ENCODE measurements around the gene KCNJ18.
A peak's percentile ranks its signal among the peaks of the same experiment; 100 is the strongest.
"Not testable (repeated sequence)": the region's sequence is repeated elsewhere in the genome, so short reads cannot be mapped to it uniquely, and the experiment has no call there.

Gene KCNJ18

GRCh38 chr17:21705746-21706145 lies 13.4 kb downstream of the KCNJ18 start:
- H3K9me3 ChIP-seq (ENCODE audit: control insufficient read depth, insufficient read depth, low read depth, low read length); POLR2A ChIA-PET; H3K4me3 ChIP-seq (ENCODE audit: low read depth, low read length); H3K36me3 ChIP-seq (ENCODE audit: control insufficient read depth in 2 of 2, insufficient read depth in 1 of 2, low read length in 2 of 2); H3K4me1 ChIP-seq (ENCODE audit: control insufficient read depth, insufficient read depth, low read length); CTCF ChIA-PET; H3K27ac ChIP-seq (ENCODE audit: extremely low read depth, low read depth, low read length): not testable (repeated sequence)
- peak; percentile 28; the same call in 1 of the 2 replicates for TF ChIP-seq GLIS1 (tag by site-specific recombination; IDR thresholded peaks at IDR 0.05)

GRCh38 chr17:21706546-21706945 lies 14.2 kb downstream of the KCNJ18 start:
- H3K27ac ChIP-seq (ENCODE audit: extremely low read depth, low read depth, low read length); H3K9me3 ChIP-seq (ENCODE audit: control insufficient read depth, insufficient read depth, low read depth, low read length); H3K4me1 ChIP-seq (ENCODE audit: control insufficient read depth, insufficient read depth, low read length); CTCF ChIA-PET; POLR2A ChIA-PET; H3K36me3 ChIP-seq (ENCODE audit: control insufficient read depth in 2 of 2, insufficient read depth in 1 of 2, low read length in 2 of 2); H3K4me3 ChIP-seq (ENCODE audit: low read depth, low read length): not testable (repeated sequence)

- H3K4me3 ChIP-seq (ENCODE audit: low read depth, low read length); H3K27ac ChIP-seq (ENCODE audit: extremely low read depth, low read depth, low read length); H3K9me3 ChIP-seq (ENCODE audit: control insufficient read depth, insufficient read depth, low read depth, low read length); H3K4me1 ChIP-seq (ENCODE audit: control insufficient read depth, insufficient read depth, low read length); H3K36me3 ChIP-seq (ENCODE audit: control insufficient read depth in 2 of 2, insufficient read depth in 1 of 2, low read length in 2 of 2); POLR2A ChIA-PET; CTCF ChIA-PET: not testable (repeated sequence)
Observed at GRCh38 chr17:21707131-21707530, 14.8 kb downstream of the KCNJ18 start.

GRCh38 chr17:21707711-21708611 lies 15.6 kb downstream of the KCNJ18 start:
- H3K27ac ChIP-seq (ENCODE audit: extremely low read depth, low read depth, low read length); POLR2A ChIA-PET; H3K36me3 ChIP-seq (ENCODE audit: control insufficient read depth in 2 of 2, insufficient read depth in 1 of 2, low read length in 2 of 2); H3K4me1 ChIP-seq (ENCODE audit: control insufficient read depth, insufficient read depth, low read length); H3K9me3 ChIP-seq (ENCODE audit: control insufficient read depth, insufficient read depth, low read depth, low read length); CTCF ChIA-PET; H3K4me3 ChIP-seq (ENCODE audit: low read depth, low read length): not testable (repeated sequence)
- TF ChIP-seq ZNF623 (tag by site-specific recombination; IDR thresholded peaks at IDR 0.05): peak; percentile 66

- H3K4me1 ChIP-seq (ENCODE audit: control insufficient read depth, insufficient read depth, low read length); H3K9me3 ChIP-seq (ENCODE audit: control insufficient read depth, insufficient read depth, low read depth, low read length); POLR2A ChIA-PET; H3K27ac ChIP-seq (ENCODE audit: extremely low read depth, low read depth, low read length); H3K36me3 ChIP-seq (ENCODE audit: control insufficient read depth in 2 of 2, insufficient read depth in 1 of 2, low read length in 2 of 2); CTCF ChIA-PET; H3K4me3 ChIP-seq (ENCODE audit: low read depth, low read length): not testable (repeated sequence)
Observed at GRCh38 chr17:21708612-21709535, 16.6 kb downstream of the KCNJ18 start.

- not testable (repeated sequence) for H3K9me3 ChIP-seq (ENCODE audit: control insufficient read depth, insufficient read depth, low read depth, low read length)
Observed at GRCh38 chr17:21709994-21710393, 17.7 kb downstream of the KCNJ18 start.

GRCh38 chr17:21710486-21710885 lies 18.2 kb downstream of the KCNJ18 start:
- H3K4me3 ChIP-seq (ENCODE audit: low read depth, low read length); POLR2A ChIA-PET; H3K27ac ChIP-seq (ENCODE audit: extremely low read depth, low read depth, low read length); H3K9me3 ChIP-seq (ENCODE audit: control insufficient read depth, insufficient read depth, low read depth, low read length); H3K36me3 ChIP-seq (ENCODE audit: control insufficient read depth in 2 of 2, insufficient read depth in 1 of 2, low read length in 2 of 2); CTCF ChIA-PET; H3K4me1 ChIP-seq (ENCODE audit: control insufficient read depth, insufficient read depth, low read length): not testable (repeated sequence)

More at GRCh38 chr17:21709994-21710393, 17.7 kb downstream of the KCNJ18 start:
- H3K36me3 ChIP-seq (ENCODE audit: control insufficient read depth in 2 of 2, insufficient read depth in 1 of 2, low read length in 2 of 2); H3K27ac ChIP-seq (ENCODE audit: extremely low read depth, low read depth, low read length); H3K4me1 ChIP-seq (ENCODE audit: control insufficient read depth, insufficient read depth, low read length); H3K4me3 ChIP-seq (ENCODE audit: low read depth, low read length); CTCF ChIA-PET; POLR2A ChIA-PET: not testable (repeated sequence)

Data from HEK293 (cell line).